Measurements from ENCODE around the gene C5orf63.
"Not testable (repeated sequence)": the region's sequence is repeated elsewhere in the genome, so short reads cannot be mapped to it uniquely, and the experiment has no call there.

The C5orf63 gene

DNA sequence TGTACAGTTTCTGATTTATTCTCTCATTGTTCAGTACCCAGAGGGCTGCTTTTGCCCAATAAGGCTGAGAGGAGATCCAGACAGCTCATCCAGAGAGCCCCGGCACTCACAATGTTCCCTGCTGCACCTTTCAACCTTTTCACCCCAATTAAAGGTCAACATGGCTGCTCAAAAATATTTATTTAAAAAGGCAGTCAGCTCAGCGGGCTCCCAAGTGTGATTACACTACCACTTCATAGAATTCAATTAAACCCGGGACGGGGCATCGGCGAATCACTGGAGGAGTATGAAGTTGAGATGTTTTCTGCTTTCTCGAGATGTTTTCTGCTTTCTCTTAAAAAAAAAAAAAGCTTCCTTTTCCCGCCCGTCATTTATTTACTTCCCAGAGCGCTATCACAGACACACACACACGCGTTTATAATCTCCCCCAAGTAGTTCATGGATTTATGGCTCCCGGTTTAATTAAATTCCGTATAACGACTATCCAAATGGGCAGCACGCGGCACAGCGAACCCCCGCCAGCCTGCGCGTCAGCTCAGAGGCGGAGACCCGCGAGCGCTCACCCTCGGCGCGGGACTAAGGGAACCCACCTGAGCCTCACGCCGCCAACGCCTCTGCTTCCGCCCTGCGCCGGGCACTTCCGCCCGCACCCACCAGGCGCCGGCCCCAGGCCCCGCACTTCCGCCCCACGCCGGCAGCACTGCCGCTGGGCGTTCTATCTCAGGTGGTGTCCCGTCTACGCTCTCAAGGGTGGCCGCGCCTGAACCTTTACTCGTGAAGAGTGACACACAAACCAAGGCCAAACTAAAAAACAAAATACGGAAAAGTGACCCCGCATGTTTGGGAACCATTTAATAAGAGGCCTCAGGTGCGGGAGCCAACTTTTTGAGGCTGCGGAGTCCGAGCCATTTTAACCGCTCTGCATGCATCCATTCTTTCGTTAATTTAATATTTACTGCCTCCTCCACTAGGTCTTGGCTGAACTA lies at the start of gene C5orf63:
C5orf63 (minus strand) TSS at position 642 of the 986 bp plus-strand sequence. CDS start 14,507 bp downstream, outside the sequence.
- Mint-ChIP-seq H3K27ac (peak within 1 kb of the TSS; percentile 90), H3K9me3 (no peaks in the 10 kb centered on the region), H3K4me1 (peaks cover 11% of the 10 kb centered on the region), H3K36me3 (peaks cover 20% of the 10 kb centered on the region), H3K27me3 (no peaks in the 10 kb centered on the region), H3K4me3 (peak within 1 kb of the TSS; percentile 97)
- peak; percentile 98 for ATAC-seq

DNA sequence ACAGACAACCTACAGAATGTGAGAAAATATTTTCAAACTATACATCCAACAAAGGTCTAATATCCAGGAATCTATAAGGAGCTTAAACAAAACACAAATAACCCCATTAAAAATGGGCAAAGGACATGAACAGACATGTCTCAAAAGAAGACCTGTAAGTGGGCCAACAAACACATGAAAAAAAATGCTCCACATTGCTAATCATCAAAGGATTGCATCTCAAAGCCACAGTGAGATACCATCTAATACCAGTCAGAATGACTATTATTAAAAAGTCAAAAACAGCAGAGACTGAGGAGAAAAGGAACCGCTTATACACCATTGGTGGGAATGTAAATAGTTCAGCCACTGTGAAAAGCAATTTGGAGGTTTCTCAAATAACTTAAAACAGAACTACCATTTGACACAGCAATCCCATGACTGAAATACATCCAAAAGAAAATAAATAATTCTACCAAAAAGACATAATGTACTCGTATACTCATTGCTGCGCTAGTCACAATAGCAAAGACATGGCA lies 39.1 kb upstream of the C5orf63 start:
- Mint-ChIP-seq H3K4me1 (peaks cover 9% of the 10 kb centered on the region), H3K4me3 (no peak overlapping the region), H3K27me3 (peaks cover 30% of the 10 kb centered on the region), H3K27ac (no peak overlapping the region), H3K36me3 (peaks cover 5% of the 10 kb centered on the region), H3K9me3 (peaks cover 3% of the 10 kb centered on the region)
- no peak for ATAC-seq

DNA sequence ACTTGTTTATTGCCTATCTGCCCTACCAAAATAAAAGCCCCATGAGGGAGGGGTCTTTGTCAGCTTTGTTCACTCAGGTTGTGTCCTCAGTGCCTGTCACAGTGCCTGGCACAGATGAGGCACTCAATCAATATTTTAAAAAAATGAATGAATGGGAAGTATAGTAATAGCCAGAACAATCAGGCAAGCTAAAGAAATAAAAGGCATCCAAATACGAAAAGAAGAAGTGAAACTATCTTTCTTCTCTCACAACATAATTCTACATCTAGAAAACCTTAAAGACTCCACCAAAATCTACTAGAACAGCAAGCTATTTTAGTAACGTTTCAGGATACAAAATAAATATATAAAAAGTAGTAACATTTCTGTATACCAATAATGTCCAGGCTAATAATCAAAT lies 37.8 kb upstream of the C5orf63 start:
- Mint-ChIP-seq H3K27ac (no peak overlapping the region), H3K4me3 (no peak overlapping the region), H3K36me3 (peaks cover 5% of the 10 kb centered on the region), H3K9me3 (peaks cover 3% of the 10 kb centered on the region), H3K4me1 (peaks cover 9% of the 10 kb centered on the region), H3K27me3 (peaks cover 30% of the 10 kb centered on the region)
- no peak for ATAC-seq

DNA sequence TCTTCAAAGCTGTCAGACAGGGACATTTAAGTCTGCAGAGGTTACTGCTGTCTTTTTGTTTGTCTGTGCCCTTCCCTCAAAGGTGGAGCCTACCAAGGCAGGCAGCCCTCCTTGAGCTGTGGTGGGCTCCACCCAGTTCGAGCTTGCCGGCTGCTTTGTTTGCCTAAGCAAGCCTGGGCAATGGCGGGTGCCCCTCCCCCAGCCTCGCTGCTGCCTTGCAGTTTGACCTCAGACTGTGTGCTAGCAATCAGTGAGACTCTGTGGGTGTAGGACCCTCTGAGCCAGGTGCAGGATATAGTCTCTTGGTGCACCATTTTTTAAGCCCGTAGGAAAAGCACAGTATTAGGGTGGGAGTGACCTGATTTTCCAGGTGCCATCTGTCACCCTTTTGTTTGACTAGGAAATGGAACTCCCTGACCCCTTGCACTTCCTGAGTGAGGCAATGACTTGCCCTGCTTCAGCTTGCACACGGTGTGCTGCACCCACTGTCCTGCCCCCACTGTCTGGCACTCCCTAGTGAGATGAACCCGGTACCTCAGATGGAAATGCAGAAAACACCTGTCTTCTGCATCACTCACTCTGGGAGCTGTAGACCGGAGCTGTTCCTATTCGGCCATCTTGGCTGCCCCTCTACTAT lies 35.4 kb upstream of the C5orf63 start:
- H3K4me3 Mint-ChIP-seq, H3K27ac Mint-ChIP-seq, H3K9me3 Mint-ChIP-seq, H3K36me3 Mint-ChIP-seq, ATAC-seq, H3K4me1 Mint-ChIP-seq: not testable (repeated sequence)
- H3K27me3 Mint-ChIP-seq, result peaks cover 30% of the 10 kb centered on the region

DNA sequence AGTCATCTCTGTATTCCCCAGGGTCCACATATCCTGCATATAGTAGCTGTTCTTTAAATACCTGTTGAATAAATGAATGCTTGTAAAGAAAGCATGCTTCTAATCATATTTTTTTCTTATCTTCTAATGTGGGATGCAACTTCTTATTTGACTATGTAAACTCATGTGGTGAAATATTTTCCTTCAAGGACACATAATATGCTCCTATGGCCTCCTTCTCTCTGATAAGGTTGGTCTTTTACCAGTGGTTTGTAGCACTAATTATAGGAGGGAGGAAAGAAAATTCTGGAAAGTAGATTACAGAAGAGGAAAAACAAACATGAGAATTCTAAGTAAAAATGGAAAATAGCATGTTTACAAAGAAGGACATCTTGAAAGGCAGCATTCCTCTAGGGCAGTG lies 28.6 kb upstream of the C5orf63 start:
- H3K4me3 Mint-ChIP-seq, result no peak overlapping the region
- no peaks in the 10 kb centered on the region for H3K4me1 Mint-ChIP-seq
- H3K36me3 Mint-ChIP-seq, result no peaks in the 10 kb centered on the region
- no peaks in the 10 kb centered on the region for H3K9me3 Mint-ChIP-seq
- ATAC-seq, result no peak
- H3K27ac Mint-ChIP-seq, result no peak overlapping the region
- H3K27me3 Mint-ChIP-seq, result no peaks in the 10 kb centered on the region

DNA sequence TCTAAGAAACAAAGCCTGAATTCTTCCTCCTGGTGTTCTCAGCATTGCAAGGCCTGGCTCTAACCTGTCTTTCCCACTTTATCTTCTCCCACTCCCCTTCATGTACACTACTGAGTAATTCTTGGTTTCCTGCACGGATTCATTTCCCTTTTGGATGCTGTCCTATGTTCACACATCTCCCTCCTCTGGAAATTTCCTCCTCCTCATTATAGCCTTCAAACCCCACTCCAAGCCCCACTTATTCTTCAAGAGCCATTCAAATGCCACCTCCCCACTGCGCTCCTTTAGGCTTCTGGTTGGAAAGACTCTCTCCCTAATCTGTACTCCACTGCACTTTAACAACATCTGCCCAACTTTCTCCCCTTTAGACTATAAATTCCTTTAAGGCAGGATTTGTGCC lies 28.2 kb upstream of the C5orf63 start:
- H3K9me3 Mint-ChIP-seq, result no peaks in the 10 kb centered on the region
- no peaks in the 10 kb centered on the region for H3K27me3 Mint-ChIP-seq
- no peaks in the 10 kb centered on the region for H3K36me3 Mint-ChIP-seq
- no peak overlapping the region for H3K4me3 Mint-ChIP-seq
- no peaks in the 10 kb centered on the region for H3K4me1 Mint-ChIP-seq
- no peak overlapping the region for H3K27ac Mint-ChIP-seq
- no peak for ATAC-seq

DNA sequence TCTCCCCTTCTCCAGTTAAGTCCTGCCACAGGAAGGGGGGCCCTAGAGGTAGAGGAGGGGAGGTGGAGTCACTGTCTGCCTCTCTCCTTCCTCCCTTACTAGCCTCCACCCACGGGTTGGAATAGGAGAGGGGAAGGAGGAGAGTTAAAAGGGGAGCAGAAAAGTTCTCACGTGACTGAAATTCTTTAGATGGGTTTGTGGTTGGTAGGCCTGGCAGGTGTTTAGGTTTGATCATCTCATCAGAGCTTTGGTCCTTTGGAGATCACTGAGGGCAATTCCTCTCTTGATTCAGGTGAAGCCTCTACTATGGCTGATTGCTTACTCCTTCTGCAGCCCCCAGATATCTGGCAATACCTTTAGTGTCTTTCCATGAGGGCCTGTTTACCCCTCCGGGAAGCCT lies 24.9 kb upstream of the C5orf63 start:
- Mint-ChIP-seq H3K9me3 (no peaks in the 10 kb centered on the region), H3K4me3 (no peak overlapping the region), H3K27ac (no peak overlapping the region), H3K27me3 (no peaks in the 10 kb centered on the region), H3K36me3 (no peaks in the 10 kb centered on the region), H3K4me1 (no peaks in the 10 kb centered on the region)
- no peak for ATAC-seq

DNA sequence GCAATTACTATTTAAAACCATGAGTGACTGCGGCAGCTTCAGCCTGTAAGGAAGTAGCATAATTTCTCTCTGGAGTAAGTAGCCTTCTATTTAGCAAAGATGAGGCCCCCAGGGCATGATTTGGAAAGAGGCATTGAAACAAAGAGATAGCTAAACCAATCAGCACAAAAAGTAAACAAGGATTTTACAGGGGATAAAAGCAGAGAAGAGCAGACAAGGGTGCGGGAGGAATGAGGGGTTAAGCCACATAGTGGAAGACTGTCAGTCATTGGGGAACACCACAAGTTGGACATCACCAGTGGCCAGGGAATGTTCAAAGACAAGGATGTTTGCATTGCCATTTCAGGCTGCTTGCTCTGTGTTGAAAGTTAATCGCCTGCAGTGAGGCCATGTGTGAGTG lies 24.0 kb upstream of the C5orf63 start:
- H3K4me1 Mint-ChIP-seq, result no peaks in the 10 kb centered on the region
- H3K27ac Mint-ChIP-seq, result no peak overlapping the region
- H3K36me3 Mint-ChIP-seq, result no peaks in the 10 kb centered on the region
- H3K27me3 Mint-ChIP-seq, result no peaks in the 10 kb centered on the region
- no peak for ATAC-seq
- no peak overlapping the region for H3K4me3 Mint-ChIP-seq
- no peaks in the 10 kb centered on the region for H3K9me3 Mint-ChIP-seq

DNA sequence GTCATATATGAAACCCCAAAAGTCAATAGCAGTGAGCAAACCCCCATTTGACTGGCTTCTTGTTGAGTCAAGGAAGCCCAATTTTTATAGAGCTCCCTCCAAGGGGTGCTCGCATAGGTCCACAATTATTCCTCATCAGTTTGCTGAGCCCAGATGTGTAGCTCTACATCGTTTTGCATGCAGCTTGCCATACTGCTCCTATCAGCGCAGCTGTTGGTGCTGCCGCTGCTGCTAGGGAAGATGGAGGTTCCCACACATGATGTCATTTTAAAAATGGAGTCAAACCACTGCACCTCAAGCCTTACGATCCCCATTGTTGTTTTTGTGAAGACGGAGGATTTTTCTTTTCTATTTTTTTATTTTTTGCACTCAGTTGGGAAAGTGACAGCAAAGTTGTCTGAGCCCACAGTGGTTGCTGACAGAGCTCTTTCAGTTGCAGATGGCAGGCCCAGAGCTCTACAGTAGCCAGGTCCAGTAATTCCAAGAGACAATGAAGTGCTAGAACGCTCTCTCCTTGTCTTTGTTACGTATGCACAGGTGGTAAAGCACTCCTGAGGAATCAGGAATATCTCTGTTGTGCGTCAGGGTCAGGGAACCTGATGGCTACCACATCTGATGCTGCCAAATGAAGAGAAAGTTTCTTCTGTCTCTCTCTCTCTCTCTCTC lies 23.2 kb upstream of the C5orf63 start:
- H3K27me3 Mint-ChIP-seq, result no peaks in the 10 kb centered on the region
- H3K4me1 Mint-ChIP-seq, result no peaks in the 10 kb centered on the region
- no peak overlapping the region for H3K27ac Mint-ChIP-seq
- no peak for ATAC-seq
- no peaks in the 10 kb centered on the region for H3K36me3 Mint-ChIP-seq
- no peaks in the 10 kb centered on the region for H3K9me3 Mint-ChIP-seq
- no peak overlapping the region for H3K4me3 Mint-ChIP-seq

DNA sequence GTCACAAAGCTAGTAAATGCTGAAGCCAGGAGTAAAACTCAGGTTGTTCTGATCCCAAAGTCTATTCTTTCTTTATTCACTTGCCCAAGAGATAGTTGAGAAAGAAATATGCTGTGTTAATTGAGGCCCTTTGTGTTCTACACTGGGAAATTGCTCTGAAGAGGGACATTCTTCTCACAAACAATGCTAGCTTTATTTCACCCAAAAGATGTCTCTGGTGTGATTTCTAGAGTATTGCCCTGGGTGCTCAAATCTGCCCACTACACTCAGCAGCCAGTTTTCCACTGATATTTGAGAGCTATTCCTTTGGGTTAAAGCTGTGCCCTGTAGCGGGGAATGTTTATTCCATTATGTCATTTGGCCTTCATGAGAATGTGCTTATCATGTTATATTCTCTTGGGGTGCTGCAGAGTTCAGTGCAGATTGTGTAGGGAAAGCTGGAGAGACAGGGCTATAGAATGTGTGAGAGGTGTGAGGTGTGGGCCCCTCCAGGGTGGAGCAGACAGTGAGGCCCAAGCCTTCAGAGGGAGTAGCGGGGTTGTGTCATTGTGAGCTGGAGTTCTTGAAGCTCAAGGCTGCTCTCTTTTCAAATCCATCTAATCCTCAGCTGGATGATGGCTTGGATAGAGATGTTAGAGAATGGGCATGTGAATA lies 21.0 kb upstream of the C5orf63 start:
- H3K36me3 Mint-ChIP-seq, result no peaks in the 10 kb centered on the region
- H3K9me3 Mint-ChIP-seq, result no peaks in the 10 kb centered on the region
- no peak overlapping the region for H3K4me3 Mint-ChIP-seq
- no peaks in the 10 kb centered on the region for H3K27me3 Mint-ChIP-seq
- no peak overlapping the region for H3K27ac Mint-ChIP-seq
- no peak for ATAC-seq
- no peaks in the 10 kb centered on the region for H3K4me1 Mint-ChIP-seq

DNA sequence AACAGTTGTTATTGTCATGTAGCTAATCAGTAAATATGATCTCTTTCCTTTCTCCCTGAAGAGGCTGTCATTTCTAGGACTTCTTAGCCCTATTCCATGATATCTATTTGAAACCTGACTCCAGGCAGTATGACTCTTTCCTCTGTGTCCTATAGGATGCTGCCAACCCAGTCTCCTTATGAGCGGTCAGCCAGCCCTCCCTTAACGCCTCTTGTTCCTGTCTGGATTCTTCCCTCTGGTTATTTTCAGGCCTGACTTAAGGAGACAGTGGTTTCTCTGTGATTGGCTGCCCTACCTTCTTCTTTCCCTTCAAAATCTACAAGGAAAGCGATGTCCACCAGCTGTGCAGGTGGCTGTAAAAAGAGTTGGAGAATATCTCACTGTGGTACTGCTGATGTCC lies 19.4 kb upstream of the C5orf63 start:
- Mint-ChIP-seq H3K4me3 (no peak overlapping the region), H3K9me3 (no peaks in the 10 kb centered on the region), H3K4me1 (no peaks in the 10 kb centered on the region), H3K27me3 (no peaks in the 10 kb centered on the region), H3K27ac (no peak overlapping the region), H3K36me3 (no peaks in the 10 kb centered on the region)
- no peak for ATAC-seq

DNA sequence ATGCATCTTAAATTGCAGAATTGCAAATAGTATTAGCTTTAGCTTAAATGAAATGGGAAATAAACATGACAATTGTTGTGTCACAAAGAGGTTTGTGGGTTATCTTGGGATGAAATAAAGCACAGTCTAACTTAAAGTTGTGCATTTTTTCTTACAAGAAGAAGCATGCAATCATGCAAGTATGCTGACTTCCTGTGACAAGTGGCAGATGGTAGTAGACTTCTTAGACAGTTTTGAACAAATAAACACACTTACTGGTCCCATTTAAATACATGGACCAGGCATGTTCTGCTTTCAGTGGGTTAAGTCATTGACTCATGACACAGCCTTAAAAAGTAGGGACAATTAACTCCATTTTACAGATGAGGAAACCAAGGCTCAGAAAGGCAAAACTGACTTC lies 15.9 kb upstream of the C5orf63 start:
- H3K27me3 Mint-ChIP-seq, result no peaks in the 10 kb centered on the region
- no peaks in the 10 kb centered on the region for H3K9me3 Mint-ChIP-seq
- H3K4me1 Mint-ChIP-seq, result no peaks in the 10 kb centered on the region
- no peak for ATAC-seq
- H3K27ac Mint-ChIP-seq, result no peak overlapping the region
- no peaks in the 10 kb centered on the region for H3K36me3 Mint-ChIP-seq
- H3K4me3 Mint-ChIP-seq, result no peak overlapping the region

DNA sequence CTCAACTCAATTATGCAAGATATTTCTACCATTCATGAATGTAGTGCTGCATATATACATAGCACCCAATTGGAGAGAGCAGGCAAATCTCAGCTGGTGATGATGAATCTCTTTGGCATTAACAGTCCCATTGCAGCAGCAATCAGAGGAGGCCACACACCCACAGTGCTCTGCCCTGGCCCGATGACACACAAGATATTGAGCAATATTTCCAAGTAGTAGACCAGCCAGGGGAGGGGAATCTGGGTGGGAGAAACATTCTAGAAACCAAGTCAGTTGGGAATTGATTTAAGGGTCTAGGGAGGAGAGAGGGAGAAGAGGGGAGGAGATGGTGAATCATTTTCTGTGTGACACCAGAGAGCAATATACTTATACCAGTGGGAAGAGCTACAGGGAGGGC lies 14.9 kb upstream of the C5orf63 start:
- Mint-ChIP-seq H3K27ac (no peak overlapping the region), H3K27me3 (no peaks in the 10 kb centered on the region), H3K4me1 (no peaks in the 10 kb centered on the region), H3K9me3 (no peaks in the 10 kb centered on the region), H3K4me3 (no peak overlapping the region), H3K36me3 (no peaks in the 10 kb centered on the region)
- no peak for ATAC-seq

DNA sequence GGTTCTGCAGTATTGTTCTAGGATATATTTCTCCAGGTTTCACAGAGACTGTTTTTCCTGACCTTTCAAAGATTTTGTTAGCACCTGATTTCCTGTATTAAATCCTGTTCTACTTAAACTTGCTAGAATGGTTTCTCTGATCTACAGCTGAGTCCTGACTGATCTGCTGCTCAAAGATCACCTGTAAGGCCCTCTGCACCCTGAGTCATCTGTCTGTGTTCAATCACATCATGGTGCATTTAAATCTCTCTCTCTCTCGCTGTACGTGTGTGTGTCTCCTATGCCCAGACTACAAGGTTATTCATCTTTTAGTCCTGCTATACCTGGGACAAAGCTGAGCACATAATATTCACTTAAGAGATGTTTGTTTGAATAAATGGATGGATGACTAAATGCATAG lies 13.3 kb upstream of the C5orf63 start:
- no peaks in the 10 kb centered on the region for H3K27me3 Mint-ChIP-seq
- H3K36me3 Mint-ChIP-seq, result no peaks in the 10 kb centered on the region
- no peak overlapping the region for H3K27ac Mint-ChIP-seq
- H3K9me3 Mint-ChIP-seq, result no peaks in the 10 kb centered on the region
- H3K4me3 Mint-ChIP-seq, result no peak overlapping the region
- no peaks in the 10 kb centered on the region for H3K4me1 Mint-ChIP-seq
- ATAC-seq, result no peak

DNA sequence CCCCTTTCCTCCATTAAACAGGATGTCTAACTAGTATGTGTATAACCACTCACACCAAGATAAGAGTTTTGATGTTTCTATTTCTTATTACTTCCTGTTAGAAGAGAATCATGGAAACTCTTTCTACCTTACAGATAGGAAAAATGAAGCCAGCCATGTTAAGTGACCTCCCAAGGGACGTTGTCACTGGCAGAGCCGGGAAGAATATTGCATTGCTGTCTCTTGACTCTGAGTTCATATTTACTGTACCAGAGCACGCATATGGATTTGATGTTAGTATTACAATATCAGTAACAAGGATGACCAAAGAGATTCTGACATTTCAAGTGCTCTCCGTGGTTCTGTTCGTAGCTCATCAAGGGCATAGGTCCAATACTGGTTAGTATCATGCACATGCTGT lies 12.5 kb upstream of the C5orf63 start:
- H3K27ac Mint-ChIP-seq, result no peak overlapping the region
- H3K36me3 Mint-ChIP-seq, result no peaks in the 10 kb centered on the region
- no peaks in the 10 kb centered on the region for H3K4me1 Mint-ChIP-seq
- H3K9me3 Mint-ChIP-seq, result no peaks in the 10 kb centered on the region
- H3K4me3 Mint-ChIP-seq, result no peak overlapping the region
- H3K27me3 Mint-ChIP-seq, result no peaks in the 10 kb centered on the region
- no peak for ATAC-seq
